Gastrocnemius medialis (tissue), 4 donors: Measurements from ENCODE around the gene KDM4C.

ENCODE experiments used
- POLR2A ChIP-seq, 2 donors: fragments of 450-650 bp; IDR thresholded peaks; one replicate each; pipeline ENCODE4 v1.6.1; 2017; ENCODE audit warnings: antibody characterized with exemption in 2 of 2, mild to moderate bottlenecking in 2 of 2, moderate library complexity in 2 of 2
- TF ChIP-seq, protein P1 (sequence below), 5 experiments: fragments of 450-650 bp in 3 of 5; fragments of 200-600 bp in 2 of 5; sonication (generic) in 2 of 5; IDR thresholded peaks in 4 of 5; conservative IDR thresholded peaks in 1 of 5; 1 replicate in 4 of 5; 2 replicates in 1 of 5; pipeline ENCODE4 v1.5.1; 2016 to 2019; ENCODE audit warnings: antibody characterized with exemption in 5 of 5, mild to moderate bottlenecking in 3 of 5, moderate library complexity in 3 of 5

DNA sequence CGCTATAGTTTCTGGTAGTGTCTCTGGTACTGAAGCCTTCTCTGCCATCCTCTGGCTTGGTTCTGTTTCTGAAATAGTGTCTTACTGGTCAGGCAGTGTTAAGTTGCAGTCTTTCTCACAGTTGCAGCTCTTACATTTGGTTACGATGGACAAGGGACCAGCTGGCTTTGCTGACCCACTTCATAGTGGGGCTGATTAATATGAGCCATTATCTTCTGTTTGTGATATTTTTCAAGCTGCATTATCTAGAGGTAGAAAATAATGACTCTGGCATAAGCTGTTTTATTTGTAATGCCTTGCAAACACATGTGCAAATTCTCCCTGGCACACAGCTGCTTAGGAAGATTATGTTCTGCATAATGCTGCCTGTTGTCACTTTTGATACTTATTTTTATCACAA lies 199.1 kb downstream of the KDM4C start:
- TF ChIP-seq, protein P1, sequence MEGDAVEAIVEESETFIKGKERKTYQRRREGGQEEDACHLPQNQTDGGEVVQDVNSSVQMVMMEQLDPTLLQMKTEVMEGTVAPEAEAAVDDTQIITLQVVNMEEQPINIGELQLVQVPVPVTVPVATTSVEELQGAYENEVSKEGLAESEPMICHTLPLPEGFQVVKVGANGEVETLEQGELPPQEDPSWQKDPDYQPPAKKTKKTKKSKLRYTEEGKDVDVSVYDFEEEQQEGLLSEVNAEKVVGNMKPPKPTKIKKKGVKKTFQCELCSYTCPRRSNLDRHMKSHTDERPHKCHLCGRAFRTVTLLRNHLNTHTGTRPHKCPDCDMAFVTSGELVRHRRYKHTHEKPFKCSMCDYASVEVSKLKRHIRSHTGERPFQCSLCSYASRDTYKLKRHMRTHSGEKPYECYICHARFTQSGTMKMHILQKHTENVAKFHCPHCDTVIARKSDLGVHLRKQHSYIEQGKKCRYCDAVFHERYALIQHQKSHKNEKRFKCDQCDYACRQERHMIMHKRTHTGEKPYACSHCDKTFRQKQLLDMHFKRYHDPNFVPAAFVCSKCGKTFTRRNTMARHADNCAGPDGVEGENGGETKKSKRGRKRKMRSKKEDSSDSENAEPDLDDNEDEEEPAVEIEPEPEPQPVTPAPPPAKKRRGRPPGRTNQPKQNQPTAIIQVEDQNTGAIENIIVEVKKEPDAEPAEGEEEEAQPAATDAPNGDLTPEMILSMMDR (IDR thresholded peaks at IDR 0.05 in 4 of 5, conservative IDR thresholded peaks at IDR 0.05 in 1 of 5) = no peak
- TF ChIP-seq POLR2A (IDR thresholded peaks at IDR 0.05) = no peak
